Kidney epithelial cell (primary cell): ENCODE measurements around the gene PER3. TPM values are rescaled to one million over a fixed set of nuclear protein-coding genes. Genes with fewer than 3 reads are reported as not detected.

Experiments
- DNase-seq: peaks from one replicate; pipeline ENCODE4 v3.0.0-alpha.2; 2010; ENCODE audit warnings: low read depth
- H3K27me3 ChIP-seq: 2 replicates; pipeline ENCODE4 v1.6.0; 2011; ENCODE audit warnings: low read length; ENCODE audit not compliant: control insufficient read depth, insufficient read depth
- H3K36me3 ChIP-seq: 2 replicates; pipeline ENCODE4 v1.5.1; 2011; ENCODE audit warnings: low read length; ENCODE audit not compliant: control insufficient read depth, insufficient read depth
- H3K4me3 ChIP-seq: 2 replicates; pipeline ENCODE4 v1.5.1; 2011; ENCODE audit warnings: low read depth, mild to moderate bottlenecking, control low read depth, low read length
- CTCF ChIP-seq: IDR thresholded peaks from 2 replicates; pipeline ENCODE4 v1.5.1; 2011; ENCODE audit warnings: mild to moderate bottlenecking, moderate library complexity, low read length, control low read depth, inconsistent platforms; ENCODE audit not compliant: insufficient read depth, poor library complexity, severe bottlenecking
- total RNA-seq: library from RNA; depleted of rRNA; stranded (reverse); fragments of >200 nt; gene quantifications from 2 replicates; pipeline ENCODE4 v1.2.3, GENCODE V29; 2015

The PER3 gene
- total RNA-seq, 1 donor from 2014 or later, result 3.8 TPM

- Histone ChIP-seq H3K27me3 (no peaks in the 10 kb centered on the region), H3K36me3 (no peaks in the 10 kb centered on the region), H3K4me3 (peak within 1 kb of the TSS; percentile 96)
- no peak for DNase-seq
- TF ChIP-seq CTCF, result no peak
Observed at GRCh38 chr1:7770997-7771822, 12.9 kb upstream of the PER3 start, which contains the start of gene VAMP3. Gene VAMP3 (plus strand): TSS chr1:7771296. CDS start chr1:7771384, 88 bp downstream.

DNA sequence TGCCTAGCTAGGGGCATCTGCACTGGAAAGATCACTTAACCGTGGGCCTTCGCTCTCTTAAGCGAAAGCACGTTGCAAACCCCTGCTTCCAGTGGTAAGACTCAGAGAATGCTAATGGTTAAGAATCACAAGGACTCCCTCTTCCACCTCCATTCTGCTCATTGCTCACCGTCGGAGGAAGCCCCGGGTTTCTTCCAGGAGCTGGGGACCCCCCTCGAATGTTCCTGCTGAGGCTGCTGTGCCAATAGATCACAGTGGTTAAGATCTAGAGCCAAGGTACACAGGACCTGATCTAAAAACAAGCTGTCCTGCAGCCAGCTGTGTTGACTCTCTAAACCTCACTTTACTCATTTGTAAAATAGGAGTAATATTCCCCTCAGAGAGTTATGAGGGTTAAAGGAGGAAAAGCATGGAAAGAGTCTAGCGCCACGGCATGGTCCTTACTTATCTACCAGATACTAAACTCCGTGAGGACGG lies 12.2 kb upstream of the PER3 start:
- no peak for DNase-seq

DNA sequence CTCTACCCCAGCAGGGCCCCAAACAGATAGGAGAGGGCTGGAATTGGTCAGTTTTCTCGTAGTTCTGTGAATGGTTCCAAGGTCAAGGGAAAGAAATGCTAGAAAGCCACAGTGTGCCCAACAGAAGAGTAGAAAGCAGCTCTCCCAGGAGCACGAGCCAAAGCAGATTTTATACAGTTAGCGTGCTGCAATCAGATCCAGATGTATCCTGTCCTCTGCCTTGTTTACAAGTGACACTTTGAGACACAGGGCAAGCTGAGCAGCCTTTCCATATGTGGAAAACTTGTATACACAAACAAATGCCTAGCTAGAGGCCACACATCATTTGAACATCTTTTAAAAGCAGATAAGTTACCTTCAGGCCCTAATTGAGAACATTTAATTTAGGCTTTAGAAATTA lies 6.5 kb upstream of the PER3 start:
- TF ChIP-seq CTCF, result no peak
- Histone ChIP-seq H3K27me3 (no peaks in the 10 kb centered on the region), H3K36me3 (no peaks in the 10 kb centered on the region), H3K4me3 (no peak overlapping the region)
- no peak for DNase-seq

More for the DNA sequence above, 12.2 kb upstream of the PER3 start:
- Histone ChIP-seq H3K36me3 (no peaks in the 10 kb centered on the region), H3K4me3 (peak overlapping the region; percentile 96), H3K27me3 (no peaks in the 10 kb centered on the region)
- no peak for TF ChIP-seq CTCF

DNA sequence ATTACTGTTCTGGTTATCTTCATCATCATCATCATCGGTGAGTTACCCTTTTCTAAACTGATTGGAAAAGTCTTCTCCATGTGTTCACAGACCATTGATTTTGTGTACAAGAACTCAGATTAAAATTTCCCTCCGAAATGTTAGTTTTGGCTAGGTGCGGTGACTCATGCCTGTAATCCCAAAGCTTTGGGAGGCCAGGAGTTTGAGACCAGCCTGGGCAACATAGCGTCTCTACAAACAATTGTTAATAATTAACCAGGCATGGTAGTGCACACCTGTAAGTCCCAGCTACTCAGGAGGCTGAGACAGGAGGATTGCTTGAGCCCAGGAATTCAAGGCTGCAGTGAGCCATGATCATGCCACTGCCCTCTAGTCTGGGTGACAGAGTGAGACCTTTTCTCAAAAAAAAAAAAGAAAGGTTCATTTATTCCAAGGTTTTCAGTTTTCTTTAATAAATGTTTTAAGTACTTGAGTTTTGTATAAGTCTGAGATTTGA lies 5.9 kb upstream of the PER3 start:
- Histone ChIP-seq H3K4me3 (no peak overlapping the region), H3K27me3 (no peaks in the 10 kb centered on the region), H3K36me3 (no peaks in the 10 kb centered on the region)
- DNase-seq, result no peak
- no peak for TF ChIP-seq CTCF

GRCh38 chr1:7780976-7781375 lies 3.1 kb upstream of the PER3 start:
- H3K27me3 ChIP-seq, result no peaks in the 10 kb centered on the region
- H3K36me3 ChIP-seq, result no peaks in the 10 kb centered on the region
- H3K4me3 ChIP-seq, result no peak overlapping the region
- no peak for TF ChIP-seq CTCF
- DNase-seq, result no peak
